IMR-90 (cell line): ENCODE data around the gene FLYWCH1. TPM values are rescaled to one million over a fixed set of nuclear protein-coding genes. Genes with fewer than 3 reads are reported as not detected.
A peak's percentile ranks its signal among the peaks of the same experiment; 100 is the strongest.

Experiments used
- ATAC-seq: fragments of 200-7000 bp; cut with Tn5 transposase; 2 replicates; pipeline ENCODE4 v1.9.1; 2020; ENCODE audit warnings: low read depth, mild to moderate bottlenecking, moderate library complexity
- BruUV-seq: library from RNA; stranded (reverse); fragments of 400-500 nt; replicated peaks from 2 replicates; lab custom pipeline; 2021; lab: Mats Ljungman, UMichigan
- CTCF ChIA-PET: fragments of 300-600 bp; formaldehyde crosslinking; extraction: SDS; loops from one replicate; lab custom pipeline; 2021; ENCODE audit warnings: antibody characterized with exemption; lab: Yijun Ruan, JAX
- POLR2A ChIA-PET: fragments of 300-600 bp; sonication (Branson Sonifier 250); formaldehyde crosslinking; loops from one replicate; lab custom pipeline; 2022; ENCODE audit warnings: antibody characterized with exemption; ENCODE audit not compliant: unreplicated experiment; lab: Charles Lee
- DNase-seq: peaks from one replicate; pipeline ENCODE4 v3.0.0; 2013
- H2AFZ ChIP-seq: replicated peaks from 2 replicates; pipeline ENCODE3; 2013; ENCODE audit warnings: low read length, mild to moderate bottlenecking; ENCODE audit not compliant: poor library complexity
- H2AK5ac ChIP-seq: 2 replicates; pipeline ENCODE4 v1.6.1; 2013; ENCODE audit warnings: low read depth, low read length, inconsistent platforms
- H2AK9ac ChIP-seq: replicated peaks from 2 replicates; pipeline ENCODE3; 2013; ENCODE audit warnings: mild to moderate bottlenecking, low read depth, low read length, moderate library complexity; ENCODE audit not compliant: poor library complexity
- H2BK120ac ChIP-seq: 2 replicates; pipeline ENCODE4 v1.6.1; 2013; ENCODE audit warnings: low read depth, low read length, inconsistent platforms
- H2BK15ac ChIP-seq: 3 replicates; pipeline ENCODE4 v1.6.1; 2013; ENCODE audit warnings: low read depth, low read length, inconsistent platforms
- H2BK20ac ChIP-seq: 2 replicates; pipeline ENCODE4 v1.6.1; 2013; ENCODE audit warnings: low read depth, mild to moderate bottlenecking, inconsistent platforms, low read length, moderate library complexity
- H2BK5ac ChIP-seq: 2 replicates; pipeline ENCODE4 v1.6.1; 2013; ENCODE audit warnings: mild to moderate bottlenecking, low read depth, low read length, inconsistent platforms; ENCODE audit not compliant: poor library complexity, severe bottlenecking
- H3K14ac ChIP-seq: replicated peaks from 2 replicates; pipeline ENCODE4 v1.6.1; 2013; ENCODE audit warnings: low read depth, low read length, inconsistent platforms
- H3K18ac ChIP-seq: 2 replicates; pipeline ENCODE4 v1.6.1; 2013; ENCODE audit warnings: low read depth, low read length, control low read depth
- H3K23ac ChIP-seq: 2 replicates; pipeline ENCODE4 v1.6.1; 2013; ENCODE audit warnings: low read depth, low read length, inconsistent platforms
- H3K27ac ChIP-seq: 2 replicates; pipeline ENCODE4 v1.5.1; 2013; ENCODE audit warnings: mild to moderate bottlenecking, control low read depth, low read length; ENCODE audit not compliant: insufficient read depth
- H3K27me3 ChIP-seq: 2 replicates; pipeline ENCODE4 v1.6.1; 2013; ENCODE audit warnings: low read length; ENCODE audit not compliant: control insufficient read depth, insufficient read depth
- H3K36me3 ChIP-seq: 2 replicates; pipeline ENCODE4 v1.6.1; 2013; ENCODE audit warnings: low read length, mixed read lengths; ENCODE audit not compliant: control insufficient read depth, insufficient read depth
- H3K4ac ChIP-seq: 2 replicates; pipeline ENCODE4 v1.6.1; 2013; ENCODE audit warnings: low read depth, low read length, inconsistent platforms
- H3K4me1 ChIP-seq: 2 replicates; pipeline ENCODE4 v1.6.1; 2013; ENCODE audit warnings: low read length, mixed read lengths; ENCODE audit not compliant: control insufficient read depth, insufficient read depth
- H3K4me2 ChIP-seq: 2 replicates; pipeline ENCODE4 v1.6.1; 2013; ENCODE audit warnings: low read depth, mild to moderate bottlenecking, control low read depth, low read length, moderate library complexity
- H3K4me3 ChIP-seq: 2 replicates; pipeline ENCODE4 v1.5.1; 2013; ENCODE audit warnings: low read depth, mild to moderate bottlenecking, control low read depth, low read length, moderate library complexity; ENCODE audit not compliant: insufficient read depth
- H3K56ac ChIP-seq: 2 replicates; pipeline ENCODE4 v1.6.1; 2013; ENCODE audit warnings: low read length, inconsistent platforms; ENCODE audit not compliant: insufficient read depth; ENCODE audit errors: extremely low read depth
- H3K79me1 ChIP-seq, 2 experiments: 2 replicates each; pipeline ENCODE4 v1.6.1; 2013; ENCODE audit warnings: low read length in 2 of 2, inconsistent platforms in 1 of 2, low read depth in 1 of 2
- H3K9ac ChIP-seq: 2 replicates; pipeline ENCODE4 v1.6.1; 2013; ENCODE audit warnings: low read depth, low read length, control low read depth
- H3K9me1 ChIP-seq: 2 replicates; pipeline ENCODE4 v1.6.1; 2013; ENCODE audit warnings: low read length, inconsistent platforms; ENCODE audit not compliant: insufficient read depth
- H3K9me3 ChIP-seq: 2 replicates; pipeline ENCODE4 v1.6.1; 2013; ENCODE audit warnings: low read length; ENCODE audit not compliant: control insufficient read depth, insufficient read depth
- H4K20me1 ChIP-seq: 2 replicates; pipeline ENCODE4 v1.6.1; 2013; ENCODE audit warnings: low read length, inconsistent platforms; ENCODE audit not compliant: insufficient read depth
- H4K5ac ChIP-seq: 2 replicates; pipeline ENCODE4 v1.6.1; 2013; ENCODE audit warnings: mild to moderate bottlenecking, low read depth, low read length, control low read depth
- H4K8ac ChIP-seq, 2 experiments: 2 replicates each; pipeline ENCODE4 v1.6.1; 2013; ENCODE audit warnings: low read depth in 2 of 2, low read length in 2 of 2, control low read depth in 1 of 2, inconsistent platforms in 1 of 2
- H4K91ac ChIP-seq: 2 replicates; pipeline ENCODE4 v1.6.1; 2013; ENCODE audit warnings: low read depth, low read length, inconsistent platforms; ENCODE audit not compliant: insufficient read depth
- BHLHE40 ChIP-seq: fragments of 150-350 bp; IDR thresholded peaks from 2 replicates; pipeline ENCODE4 v1.6.1; 2016; ENCODE audit warnings: mild to moderate bottlenecking, low read depth, low read length
- MAFK ChIP-seq: IDR thresholded peaks from 2 replicates; pipeline ENCODE4 v1.6.1; 2012; ENCODE audit warnings: low read depth, low read length, improper control_type of control experiment
- MAZ ChIP-seq: IDR thresholded peaks from 2 replicates; pipeline ENCODE4 v1.6.1; 2012; ENCODE audit warnings: low read depth, mild to moderate bottlenecking, low read length, improper control_type of control experiment, moderate library complexity, borderline replicate concordance
- WGBS, 2 experiments: methylation state at CpG; one replicate each; pipeline versions ENCODE4 v1.1.5 to v1.1.7; 2013; ENCODE audit warnings: missing lambda C conversion rate in 2 of 2; ENCODE audit not compliant: insufficient read length in 1 of 2; ENCODE audit errors: extremely low coverage in 2 of 2; 5-methylcytosine and 5-hydroxymethylcytosine counted together
- dilution Hi-C: fragments of 300-500 bp; cut with HindIII; formaldehyde crosslinking; loops from one replicate; pipeline ENCODE4 v1.14.3; 2018; ENCODE audit warnings: low sequenced_read_pairs; ENCODE audit not compliant: unreplicated experiment
- in situ Hi-C: fragments of 300-500 bp; cut with MboI; formaldehyde crosslinking; loops from 3 replicates; pipeline ENCODE4 v1.14.3; 2019; ENCODE audit warnings: low sequenced_read_pairs, inconsistent platforms, mixed read lengths
- intact Hi-C: fragments of 100-400 bp; cut with micrococcal nuclease; formaldehyde crosslinking; loops from 2 replicates; pipeline ENCODE4 v1.10.0; 2022
- polyA plus RNA-seq, 3 experiments: library from polyadenylated mRNA; depleted of rRNA; stranded (reverse); fragments of >200 nt; gene quantifications; 2 replicates each; pipeline ENCODE4 v1.2.3, GENCODE V29; 2012; ENCODE audit warnings: low replicate concordance in 1 of 3
- total RNA-seq: library from RNA; depleted of rRNA; stranded (reverse); fragments of >200 nt; gene quantifications from 2 replicates; pipeline ENCODE4 v1.2.3, GENCODE V29; 2012

The FLYWCH1 gene
- total and polyA plus RNA-seq, 2 of the 4 experiments (the other 2 are of a cell fraction), result 14.3 to 25.2 TPM

GRCh38 chr16:2934450-2934849 is 22.7 kb downstream of the FLYWCH1 start:
- Histone ChIP-seq H3K4me1 (no peaks in the 10 kb centered on the region), H4K20me1 (no peaks in the 10 kb centered on the region), H3K14ac (no peak overlapping the region), H4K8ac (no peak overlapping the region), H3K4me3 (no peak overlapping the region), H3K27ac (no peak overlapping the region), H3K56ac (no peak overlapping the region), H2BK5ac (no peak overlapping the region), H3K9ac (no peak overlapping the region), H2AK5ac (no peak overlapping the region), H4K5ac (no peak overlapping the region), H2AFZ (no peak overlapping the region), H2BK20ac (no peak overlapping the region), H3K23ac (no peak overlapping the region), H2BK15ac (no peak overlapping the region), H3K9me3 (no peaks in the 10 kb centered on the region), H3K27me3 (no peaks in the 10 kb centered on the region), H3K79me1 (peaks cover 0 to 4% of the 10 kb centered on the region in 2 experiments; a peak in 2 of 4 replicates), H3K36me3 (peaks cover 65% of the 10 kb centered on the region), H4K91ac (no peak overlapping the region), H3K4me2 (no peak overlapping the region), H2BK120ac (no peak overlapping the region), H3K9me1 (no peaks in the 10 kb centered on the region), H3K18ac (no peak overlapping the region), H3K4ac (no peak overlapping the region), H2AK9ac (no peak overlapping the region)
- DNase-seq (no peak), ATAC-seq (no peak)
- in situ Hi-C loops (no loop called here), dilution Hi-C loops (no loop called here), intact Hi-C loops (no loop called here)
- TSS peak; percentile 54 for BruUV-seq
- ChIA-PET POLR2A (no interaction called here), CTCF (no interaction called here)
- WGBS, 2 experiments, result 92% methylated on average over 13 of the region's 15 CpGs; no CpG with 5 or more reads in 1 of the 2 experiments
- TF ChIP-seq BHLHE40 (no peak), MAFK (no peak), MAZ (no peak)
